22Rv1 (cell line): ENCODE results near the gene TJP3.

Experiments
- CTCF ChIP-seq: fragments of 450-650 bp; IDR thresholded peaks from 2 replicates; pipeline ENCODE4 v1.5.1; 2017; ENCODE audit warnings: mild to moderate bottlenecking
- ZFX ChIP-seq: fragments of 450-650 bp; IDR thresholded peaks from 2 replicates; pipeline ENCODE4 v1.6.1; 2017; ENCODE audit warnings: antibody characterized with exemption, borderline replicate concordance

DNA sequence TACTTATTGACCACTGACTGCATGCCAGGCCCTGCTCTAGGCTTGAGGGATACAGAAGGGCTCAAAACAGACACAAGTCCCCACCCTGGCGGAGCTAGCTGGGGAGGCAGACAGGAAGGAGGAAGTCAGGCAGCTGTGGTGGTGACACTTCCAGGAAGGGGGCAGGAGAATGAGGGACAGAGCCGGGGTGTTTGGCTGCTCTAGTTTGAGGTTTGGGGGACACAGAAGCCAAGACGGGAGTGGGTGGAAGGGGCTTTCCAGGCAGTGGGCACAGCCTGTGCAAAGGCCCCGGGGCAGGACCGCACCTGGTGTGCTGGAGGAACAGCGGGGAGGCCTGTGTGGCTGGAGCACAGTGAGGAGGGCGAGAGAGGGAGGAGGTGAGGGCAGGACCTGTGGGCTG, 58.3 kb downstream of the TJP3 start:
- no peak for TF ChIP-seq CTCF
- no peak for TF ChIP-seq ZFX
